Ishikawa (cell line): ENCODE results near the gene DENND5B.

Experiments used
- CEBPB ChIP-seq: IDR thresholded peaks from 2 replicates; pipeline ENCODE4 v1.6.1; 2012
- CREB1 ChIP-seq: IDR thresholded peaks from 2 replicates; pipeline ENCODE4 v1.6.1; 2012; ENCODE audit warnings: low read depth
- EGR1 ChIP-seq: IDR thresholded peaks from 2 replicates; pipeline ENCODE4 v1.6.1; 2012
- EP300 ChIP-seq: IDR thresholded peaks from 2 replicates; pipeline ENCODE4 v1.6.1; 2012; ENCODE audit warnings: borderline replicate concordance
- MAX ChIP-seq: IDR thresholded peaks from 2 replicates; pipeline ENCODE4 v1.6.1; 2012
- RAD21 ChIP-seq: IDR thresholded peaks from 2 replicates; pipeline ENCODE4 v1.6.1; 2012; ENCODE audit warnings: low read depth
- TAF1 ChIP-seq: IDR thresholded peaks from 2 replicates; pipeline ENCODE4 v1.6.1; 2012; ENCODE audit warnings: low read depth, mild to moderate bottlenecking
- TEAD4 ChIP-seq: IDR thresholded peaks from 2 replicates; pipeline ENCODE4 v1.6.1; 2012
- TF ChIP-seq, protein P1 (sequence below): IDR thresholded peaks from 2 replicates; pipeline ENCODE4 v1.6.1; 2012; ENCODE audit warnings: low read depth, mild to moderate bottlenecking
- TF ChIP-seq, protein P2 (sequence below): IDR thresholded peaks from 2 replicates; pipeline ENCODE4 v1.6.1; 2012

DNA sequence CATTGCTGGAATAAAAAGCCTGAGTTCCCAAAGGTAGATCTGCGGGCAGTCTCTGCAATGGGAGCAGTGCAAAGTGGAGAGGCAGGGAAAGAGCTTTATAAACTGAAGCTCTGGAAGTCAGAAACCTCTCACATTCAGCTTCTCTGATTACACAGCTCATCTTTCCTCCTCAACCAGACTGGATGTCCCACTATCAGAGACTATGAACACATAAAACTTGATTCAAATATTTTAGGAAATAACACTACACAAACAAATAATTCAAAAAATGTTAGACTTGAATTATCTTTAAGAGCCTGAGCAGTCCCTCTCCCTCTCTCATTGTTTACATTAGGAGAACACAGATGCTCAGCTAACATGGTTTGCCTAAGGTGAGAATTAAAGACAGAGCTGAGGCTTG, 72.9 kb downstream of the DENND5B start:
- TF ChIP-seq CREB1 = no peak
- no peak for TF ChIP-seq CEBPB
- TF ChIP-seq, protein P1, sequence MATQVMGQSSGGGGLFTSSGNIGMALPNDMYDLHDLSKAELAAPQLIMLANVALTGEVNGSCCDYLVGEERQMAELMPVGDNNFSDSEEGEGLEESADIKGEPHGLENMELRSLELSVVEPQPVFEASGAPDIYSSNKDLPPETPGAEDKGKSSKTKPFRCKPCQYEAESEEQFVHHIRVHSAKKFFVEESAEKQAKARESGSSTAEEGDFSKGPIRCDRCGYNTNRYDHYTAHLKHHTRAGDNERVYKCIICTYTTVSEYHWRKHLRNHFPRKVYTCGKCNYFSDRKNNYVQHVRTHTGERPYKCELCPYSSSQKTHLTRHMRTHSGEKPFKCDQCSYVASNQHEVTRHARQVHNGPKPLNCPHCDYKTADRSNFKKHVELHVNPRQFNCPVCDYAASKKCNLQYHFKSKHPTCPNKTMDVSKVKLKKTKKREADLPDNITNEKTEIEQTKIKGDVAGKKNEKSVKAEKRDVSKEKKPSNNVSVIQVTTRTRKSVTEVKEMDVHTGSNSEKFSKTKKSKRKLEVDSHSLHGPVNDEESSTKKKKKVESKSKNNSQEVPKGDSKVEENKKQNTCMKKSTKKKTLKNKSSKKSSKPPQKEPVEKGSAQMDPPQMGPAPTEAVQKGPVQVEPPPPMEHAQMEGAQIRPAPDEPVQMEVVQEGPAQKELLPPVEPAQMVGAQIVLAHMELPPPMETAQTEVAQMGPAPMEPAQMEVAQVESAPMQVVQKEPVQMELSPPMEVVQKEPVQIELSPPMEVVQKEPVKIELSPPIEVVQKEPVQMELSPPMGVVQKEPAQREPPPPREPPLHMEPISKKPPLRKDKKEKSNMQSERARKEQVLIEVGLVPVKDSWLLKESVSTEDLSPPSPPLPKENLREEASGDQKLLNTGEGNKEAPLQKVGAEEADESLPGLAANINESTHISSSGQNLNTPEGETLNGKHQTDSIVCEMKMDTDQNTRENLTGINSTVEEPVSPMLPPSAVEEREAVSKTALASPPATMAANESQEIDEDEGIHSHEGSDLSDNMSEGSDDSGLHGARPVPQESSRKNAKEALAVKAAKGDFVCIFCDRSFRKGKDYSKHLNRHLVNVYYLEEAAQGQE = no peak
- TF ChIP-seq TEAD4 = no peak
- TF ChIP-seq EP300 = no peak
- no peak for TF ChIP-seq EGR1
- TF ChIP-seq TAF1 = no peak
- no peak for TF ChIP-seq RAD21
- TF ChIP-seq, protein P2, sequence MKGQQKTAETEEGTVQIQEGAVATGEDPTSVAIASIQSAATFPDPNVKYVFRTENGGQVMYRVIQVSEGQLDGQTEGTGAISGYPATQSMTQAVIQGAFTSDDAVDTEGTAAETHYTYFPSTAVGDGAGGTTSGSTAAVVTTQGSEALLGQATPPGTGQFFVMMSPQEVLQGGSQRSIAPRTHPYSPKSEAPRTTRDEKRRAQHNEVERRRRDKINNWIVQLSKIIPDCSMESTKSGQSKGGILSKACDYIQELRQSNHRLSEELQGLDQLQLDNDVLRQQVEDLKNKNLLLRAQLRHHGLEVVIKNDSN = no peak
- no peak for TF ChIP-seq MAX
